ENCODE data around the gene STARD5.

DNA sequence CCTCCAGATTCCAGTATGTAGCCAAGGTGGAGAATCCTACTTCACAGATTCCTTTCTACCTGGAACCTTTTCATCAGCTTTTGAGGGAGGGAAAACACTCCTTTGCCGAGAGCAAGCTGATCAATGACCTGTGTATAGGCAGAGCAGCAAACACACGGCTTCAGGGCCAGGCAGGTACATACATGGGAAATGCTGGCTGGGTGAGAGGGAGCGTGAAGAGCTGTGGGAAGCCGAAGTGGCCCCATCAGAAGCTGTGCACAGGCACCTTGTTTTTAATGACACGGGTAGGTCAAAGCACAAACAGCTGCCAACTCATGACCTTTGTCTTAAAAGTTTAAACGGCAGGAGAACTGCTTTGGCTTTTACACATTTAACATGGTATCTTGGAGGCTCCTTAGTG is 25.3 kb downstream of the STARD5 start:
- TF ChIP-seq, protein P1, sequence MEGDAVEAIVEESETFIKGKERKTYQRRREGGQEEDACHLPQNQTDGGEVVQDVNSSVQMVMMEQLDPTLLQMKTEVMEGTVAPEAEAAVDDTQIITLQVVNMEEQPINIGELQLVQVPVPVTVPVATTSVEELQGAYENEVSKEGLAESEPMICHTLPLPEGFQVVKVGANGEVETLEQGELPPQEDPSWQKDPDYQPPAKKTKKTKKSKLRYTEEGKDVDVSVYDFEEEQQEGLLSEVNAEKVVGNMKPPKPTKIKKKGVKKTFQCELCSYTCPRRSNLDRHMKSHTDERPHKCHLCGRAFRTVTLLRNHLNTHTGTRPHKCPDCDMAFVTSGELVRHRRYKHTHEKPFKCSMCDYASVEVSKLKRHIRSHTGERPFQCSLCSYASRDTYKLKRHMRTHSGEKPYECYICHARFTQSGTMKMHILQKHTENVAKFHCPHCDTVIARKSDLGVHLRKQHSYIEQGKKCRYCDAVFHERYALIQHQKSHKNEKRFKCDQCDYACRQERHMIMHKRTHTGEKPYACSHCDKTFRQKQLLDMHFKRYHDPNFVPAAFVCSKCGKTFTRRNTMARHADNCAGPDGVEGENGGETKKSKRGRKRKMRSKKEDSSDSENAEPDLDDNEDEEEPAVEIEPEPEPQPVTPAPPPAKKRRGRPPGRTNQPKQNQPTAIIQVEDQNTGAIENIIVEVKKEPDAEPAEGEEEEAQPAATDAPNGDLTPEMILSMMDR (conservative IDR thresholded peaks at IDR 0.05; ENCODE audit: low read length) = no peak
- TF ChIP-seq EZH2phosphoT487 (IDR thresholded peaks at IDR 0.05; ENCODE audit: borderline replicate concordance) = no peak
